Stimulated activated CD4-positive, alpha-beta T cell treated with anti-CD3 and anti-CD28 coated beads, Interleukin-2, amount 100 ng/mL, for 24 hours (primary cell): ENCODE measurements around the gene SARDH.
A peak's percentile ranks its signal among the peaks of the same experiment; 100 is the strongest.

Experiments
- DNase-seq, 2 donors: peaks; one replicate each; pipeline ENCODE4 v3.0.0-alpha.2; 2020

Gene SARDH

GRCh38 chr9:133699546-133699945 is 38.6 kb downstream of the SARDH start:
- no peak for DNase-seq

GRCh38 chr9:133696071-133696472 is 42.1 kb downstream of the SARDH start:
- no peak for DNase-seq

- DNase-seq, result no peak
Measured at GRCh38 chr9:133694686-133695085, 43.5 kb downstream of the SARDH start.

GRCh38 chr9:133693703-133694529 is 44.2 kb downstream of the SARDH start:
- no peak for DNase-seq

GRCh38 chr9:133693116-133693515 is 45.0 kb downstream of the SARDH start:
- DNase-seq, result no peak

GRCh38 chr9:133692364-133692985 is 45.7 kb downstream of the SARDH start:
- DNase-seq, result no peak

- DNase-seq, result peak; percentile 27 to 38
Measured at GRCh38 chr9:133691626-133692363, 46.4 kb downstream of the SARDH start.

GRCh38 chr9:133691191-133691590 is 47.0 kb downstream of the SARDH start:
- DNase-seq, result no peak

- DNase-seq, result no peak
Measured at GRCh38 chr9:133690081-133690561, 48.0 kb downstream of the SARDH start.

- no peak for DNase-seq
Measured at GRCh38 chr9:133689151-133689763, 48.9 kb downstream of the SARDH start.

- DNase-seq, result no peak
Measured at GRCh38 chr9:133687856-133688761, 50.0 kb downstream of the SARDH start.

- no peak for DNase-seq
Measured at GRCh38 chr9:133686642-133687575, 51.2 kb downstream of the SARDH start.

GRCh38 chr9:133685653-133686609 is 52.2 kb downstream of the SARDH start:
- no peak for DNase-seq

GRCh38 chr9:133684936-133685361 is 53.2 kb downstream of the SARDH start:
- DNase-seq, result no peak

GRCh38 chr9:133684121-133684935 is 53.8 kb downstream of the SARDH start:
- no peak for DNase-seq

GRCh38 chr9:133683586-133684120 is 54.5 kb downstream of the SARDH start:
- peak; percentile 57 to 58 for DNase-seq

- no peak for DNase-seq
Measured at GRCh38 chr9:133682818-133683585, 55.1 kb downstream of the SARDH start.
